22Rv1 (cell line): ENCODE data around the gene KIF26A.

ENCODE experiments used
- CTCF ChIP-seq: fragments of 450-650 bp; IDR thresholded peaks from 2 replicates; pipeline ENCODE4 v1.5.1; 2017; ENCODE audit warnings: mild to moderate bottlenecking
- ZFX ChIP-seq: fragments of 450-650 bp; IDR thresholded peaks from 2 replicates; pipeline ENCODE4 v1.6.1; 2017; ENCODE audit warnings: antibody characterized with exemption, borderline replicate concordance

GRCh38 chr14:104187931-104188726, 49.7 kb downstream of the KIF26A start:
- no peak for TF ChIP-seq CTCF
- TF ChIP-seq ZFX: no peak
